Epithelial cell of esophagus (primary cell): Measurements from ENCODE around the gene SERTAD1.
"Not testable (repeated sequence)": the region's sequence is repeated elsewhere in the genome, so short reads cannot be mapped to it uniquely, and the experiment has no call there.

Experiments used
- DNase-seq: peaks from one replicate; pipeline ENCODE4 v3.0.0; 2010; ENCODE audit warnings: low read depth
- H3K4me3 ChIP-seq: 2 replicates; pipeline ENCODE4 v1.5.1; 2011; ENCODE audit warnings: mild to moderate bottlenecking, low read length, control low read depth
- TF ChIP-seq, protein P1 (sequence below): IDR thresholded peaks from 2 replicates; pipeline ENCODE4 v1.5.1; 2011; ENCODE audit warnings: low read depth, mild to moderate bottlenecking, low read length, control low read depth, inconsistent platforms; ENCODE audit not compliant: insufficient read depth; ENCODE audit errors: missing control alignments

The SERTAD1 gene

DNA sequence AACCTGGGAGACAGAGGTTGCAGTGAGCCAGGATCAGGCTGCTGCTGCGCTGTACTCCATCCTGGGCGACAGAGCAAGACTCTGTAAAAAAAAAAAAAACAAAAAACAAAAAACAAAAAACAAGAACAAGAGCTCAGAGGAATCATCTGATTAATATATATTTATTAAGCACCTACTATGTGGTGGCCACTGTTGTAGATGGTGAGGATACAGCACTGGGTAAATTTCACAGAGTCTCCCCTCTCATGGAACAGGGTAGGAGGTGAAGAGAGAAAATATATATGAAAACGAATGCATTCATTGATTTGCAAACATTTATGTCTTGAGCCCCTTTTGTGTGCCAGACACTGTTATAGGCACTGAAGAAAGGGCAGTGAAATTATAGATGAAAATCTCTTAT lies 5.9 kb upstream of the SERTAD1 start:
- no peak overlapping the region for H3K4me3 ChIP-seq
- DNase-seq, result no peak
- TF ChIP-seq, protein P1, sequence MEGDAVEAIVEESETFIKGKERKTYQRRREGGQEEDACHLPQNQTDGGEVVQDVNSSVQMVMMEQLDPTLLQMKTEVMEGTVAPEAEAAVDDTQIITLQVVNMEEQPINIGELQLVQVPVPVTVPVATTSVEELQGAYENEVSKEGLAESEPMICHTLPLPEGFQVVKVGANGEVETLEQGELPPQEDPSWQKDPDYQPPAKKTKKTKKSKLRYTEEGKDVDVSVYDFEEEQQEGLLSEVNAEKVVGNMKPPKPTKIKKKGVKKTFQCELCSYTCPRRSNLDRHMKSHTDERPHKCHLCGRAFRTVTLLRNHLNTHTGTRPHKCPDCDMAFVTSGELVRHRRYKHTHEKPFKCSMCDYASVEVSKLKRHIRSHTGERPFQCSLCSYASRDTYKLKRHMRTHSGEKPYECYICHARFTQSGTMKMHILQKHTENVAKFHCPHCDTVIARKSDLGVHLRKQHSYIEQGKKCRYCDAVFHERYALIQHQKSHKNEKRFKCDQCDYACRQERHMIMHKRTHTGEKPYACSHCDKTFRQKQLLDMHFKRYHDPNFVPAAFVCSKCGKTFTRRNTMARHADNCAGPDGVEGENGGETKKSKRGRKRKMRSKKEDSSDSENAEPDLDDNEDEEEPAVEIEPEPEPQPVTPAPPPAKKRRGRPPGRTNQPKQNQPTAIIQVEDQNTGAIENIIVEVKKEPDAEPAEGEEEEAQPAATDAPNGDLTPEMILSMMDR, result no peak

DNA sequence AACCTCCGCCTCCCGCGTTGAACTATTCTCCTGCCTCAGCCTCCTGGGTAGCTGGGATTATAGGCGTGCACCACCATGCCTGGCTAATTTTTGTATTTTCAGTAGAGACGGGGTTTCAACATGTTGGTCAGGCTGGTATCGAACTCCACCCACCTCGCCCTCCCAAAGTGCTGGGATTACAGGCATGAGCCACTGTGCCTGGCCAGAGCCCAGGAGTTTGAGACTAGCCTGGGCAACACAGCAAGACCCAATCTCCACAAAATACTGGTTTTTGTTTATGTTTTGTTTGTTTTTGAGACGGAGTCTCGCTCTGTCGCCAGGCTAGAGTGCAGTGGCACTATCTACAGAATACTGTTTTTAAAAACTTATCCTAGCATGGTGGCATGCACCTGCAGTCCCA lies 4.5 kb upstream of the SERTAD1 start:
- not testable (repeated sequence) for H3K4me3 ChIP-seq, DNase-seq

DNA sequence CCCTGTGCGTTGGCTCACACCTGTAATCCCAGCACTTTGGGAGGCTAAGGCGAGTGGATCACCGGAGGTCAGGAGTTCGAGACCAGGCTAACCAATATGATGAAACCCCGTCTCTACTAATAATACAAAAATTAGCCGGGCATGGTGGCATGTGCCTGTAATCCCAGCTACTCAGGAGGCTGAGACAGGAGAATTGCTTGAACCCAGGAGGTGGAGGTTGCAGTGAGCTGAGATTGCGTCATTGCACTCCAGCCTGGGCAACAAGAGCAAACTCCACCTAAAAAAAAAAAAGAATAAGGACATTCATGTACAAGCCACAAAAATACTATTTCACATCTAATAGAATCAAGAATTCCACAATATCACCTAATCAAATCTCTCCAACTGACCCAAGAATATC lies 2.4 kb upstream of the SERTAD1 start:
- DNase-seq, result not testable (repeated sequence)

DNA sequence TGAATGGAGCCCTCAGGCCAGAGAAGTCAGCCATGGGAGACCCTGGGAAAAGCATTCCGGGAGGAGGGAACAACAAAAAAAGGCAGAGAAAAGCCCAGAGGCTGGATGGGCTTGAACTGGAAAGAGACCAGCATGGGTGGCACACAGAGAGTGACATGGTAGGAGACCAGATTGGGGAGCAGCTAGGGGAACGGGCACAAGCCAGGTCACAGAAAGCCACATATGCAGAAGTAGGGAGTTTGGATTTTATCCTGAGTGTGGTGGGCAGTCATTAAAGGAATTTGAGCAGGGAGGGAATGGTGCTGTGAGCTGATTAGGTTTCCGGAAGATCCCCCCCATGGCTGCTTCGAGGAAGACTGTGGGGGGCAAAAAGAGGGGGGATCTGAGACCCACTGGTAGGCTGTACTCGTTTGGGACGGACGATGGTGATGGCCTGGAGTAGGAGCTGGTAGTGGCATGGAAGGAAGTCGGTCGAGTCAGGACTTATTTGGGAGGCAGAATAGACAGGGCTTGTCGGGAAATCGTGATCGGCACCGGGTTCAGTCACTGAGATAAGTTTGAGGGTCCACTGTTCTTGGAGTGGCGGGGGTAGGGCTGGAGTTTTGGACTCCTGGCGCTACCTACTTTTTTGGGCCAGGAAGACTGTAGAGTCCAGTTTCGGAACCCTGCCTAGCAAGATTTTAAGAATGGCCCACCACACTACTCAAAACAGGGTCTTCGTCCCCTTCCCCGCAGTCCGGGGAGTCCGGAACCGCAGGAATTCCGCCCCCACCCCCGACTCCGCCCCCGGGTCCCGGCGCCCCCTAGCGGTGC lies 949 bp downstream of the SERTAD1 start:
- no peak for DNase-seq
- TF ChIP-seq, protein P1, result no peak
- H3K4me3 ChIP-seq, result peak overlapping the region; percentile 90

More for the DNA sequence above, 2.4 kb upstream of the SERTAD1 start:
- H3K4me3 ChIP-seq, result not testable (repeated sequence)

DNA sequence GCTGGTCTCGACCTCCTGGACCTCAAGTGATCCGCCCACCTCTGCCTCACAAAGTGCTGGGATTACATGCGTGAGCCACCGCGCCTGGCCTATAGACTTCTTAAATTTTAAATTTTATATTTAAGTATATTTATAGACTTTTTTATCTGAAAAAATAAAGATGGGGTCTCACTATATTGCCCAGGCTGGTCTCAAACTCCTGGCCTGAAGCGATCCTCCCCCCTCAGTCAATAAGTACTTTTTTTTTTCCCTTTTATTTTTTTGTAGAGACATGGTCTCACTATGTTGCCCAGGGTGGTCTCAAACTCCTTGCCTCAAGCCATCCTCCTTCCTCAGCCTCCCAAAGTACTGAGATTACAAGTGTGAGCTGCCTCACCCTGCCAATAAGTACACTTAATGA lies 1.9 kb downstream of the SERTAD1 start:
- TF ChIP-seq, protein P1, result no peak
- H3K4me3 ChIP-seq, result peak overlapping the region; percentile 90
- no peak for DNase-seq

DNA sequence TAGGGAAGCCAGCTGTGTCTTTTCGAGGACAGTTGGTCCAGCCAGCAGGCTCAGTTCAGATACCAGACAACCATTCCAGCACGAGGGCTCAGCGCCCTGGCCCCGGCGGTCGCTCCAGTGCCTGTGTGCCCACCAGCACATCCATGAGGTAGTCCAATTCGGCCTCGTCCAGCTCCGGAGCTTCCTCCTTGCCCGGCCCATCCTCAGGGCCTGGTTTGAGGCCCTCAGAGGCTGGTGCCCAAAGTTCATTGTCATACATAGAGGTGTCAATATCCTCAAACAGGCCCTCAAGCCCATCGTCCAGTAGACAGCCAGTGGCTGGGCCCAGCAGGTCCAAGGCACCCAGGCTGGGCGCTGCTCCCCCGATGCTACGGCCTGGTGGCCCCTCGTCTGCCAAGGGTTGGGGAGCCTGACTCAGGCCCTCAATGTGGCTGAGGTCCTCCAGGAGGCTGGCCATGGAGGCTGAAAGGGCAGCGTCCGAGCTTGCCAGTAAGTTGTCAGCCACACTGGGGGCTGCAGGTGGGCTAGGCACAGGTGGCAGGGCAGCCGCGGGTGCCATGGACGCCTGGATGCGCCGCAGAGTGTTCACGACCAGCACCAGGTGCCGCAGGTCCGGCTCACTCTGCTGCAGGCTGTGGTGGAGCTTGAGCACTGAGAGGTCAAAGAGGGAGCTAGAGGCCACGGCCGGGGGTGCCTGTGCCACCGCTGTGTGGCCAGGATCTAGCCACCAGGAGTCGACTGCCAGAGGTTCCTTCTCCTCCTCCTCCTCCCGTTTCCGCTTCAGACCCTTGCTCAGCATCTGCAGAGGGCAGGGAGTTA lies 2.8 kb downstream of the SERTAD1 start:
- DNase-seq, result no peak
- no peak overlapping the region for H3K4me3 ChIP-seq
- TF ChIP-seq, protein P1, result no peak

DNA sequence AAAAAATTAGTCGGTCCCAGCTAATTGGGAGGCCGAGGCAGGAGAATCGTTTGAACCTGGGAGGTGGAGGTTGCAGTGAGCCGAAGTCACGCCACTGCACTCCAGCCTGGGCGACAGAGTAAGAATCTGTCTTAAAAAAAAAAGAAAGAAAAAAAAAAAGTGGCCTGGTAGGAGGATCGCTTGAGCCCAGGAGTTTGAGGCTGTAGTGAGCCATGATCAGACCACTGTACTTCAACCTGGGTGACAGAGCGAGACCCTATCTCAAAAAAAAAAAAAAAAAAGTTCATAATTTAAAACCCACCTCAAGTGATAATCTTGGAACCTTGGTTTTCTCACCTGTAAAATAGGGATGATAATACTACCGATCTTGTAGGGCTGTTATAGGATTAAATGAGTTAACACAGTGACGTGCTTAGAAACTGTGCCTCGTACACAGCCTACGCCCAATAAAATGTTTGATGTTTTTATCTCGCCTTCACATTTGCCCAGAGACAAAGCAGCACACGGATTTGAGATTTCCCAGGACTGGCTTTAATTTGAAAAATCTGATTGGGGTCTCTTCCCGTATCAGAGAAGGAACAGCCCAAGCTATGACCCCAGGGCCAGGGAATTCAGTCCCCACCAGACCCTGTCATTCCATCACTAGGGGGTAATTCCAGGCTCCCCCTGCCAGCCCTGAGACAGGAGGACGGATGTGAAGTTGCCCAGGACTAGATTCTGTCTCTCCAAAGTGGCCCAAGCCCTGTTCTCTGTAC lies 3.6 kb downstream of the SERTAD1 start:
- DNase-seq, result no peak
- TF ChIP-seq, protein P1, result no peak
- H3K4me3 ChIP-seq, result no peak overlapping the region
